IMR-90 (cell line): ENCODE data around the gene HSF2. TPM values are rescaled to one million over a fixed set of nuclear protein-coding genes. Genes with fewer than 3 reads are reported as not detected.

Source experiments
- ATAC-seq: fragments of 200-7000 bp; cut with Tn5 transposase; 2 replicates; pipeline ENCODE4 v1.9.1; 2020; ENCODE audit warnings: low read depth, mild to moderate bottlenecking, moderate library complexity
- BruUV-seq: library from RNA; stranded (reverse); fragments of 400-500 nt; replicated peaks from 2 replicates; lab custom pipeline; 2021; lab: Mats Ljungman, UMichigan
- CTCF ChIA-PET: fragments of 300-600 bp; formaldehyde crosslinking; extraction: SDS; loops from one replicate; lab custom pipeline; 2021; ENCODE audit warnings: antibody characterized with exemption; lab: Yijun Ruan, JAX
- POLR2A ChIA-PET: fragments of 300-600 bp; sonication (Branson Sonifier 250); formaldehyde crosslinking; loops from one replicate; lab custom pipeline; 2022; ENCODE audit warnings: antibody characterized with exemption; ENCODE audit not compliant: unreplicated experiment; lab: Charles Lee
- DNase-seq: peaks from one replicate; pipeline ENCODE4 v3.0.0; 2013
- H2AFZ ChIP-seq: replicated peaks from 2 replicates; pipeline ENCODE3; 2013; ENCODE audit warnings: low read length, mild to moderate bottlenecking; ENCODE audit not compliant: poor library complexity
- H2AK5ac ChIP-seq: 2 replicates; pipeline ENCODE4 v1.6.1; 2013; ENCODE audit warnings: low read depth, low read length, inconsistent platforms
- H2AK9ac ChIP-seq: replicated peaks from 2 replicates; pipeline ENCODE3; 2013; ENCODE audit warnings: mild to moderate bottlenecking, low read depth, low read length, moderate library complexity; ENCODE audit not compliant: poor library complexity
- H2BK120ac ChIP-seq: 2 replicates; pipeline ENCODE4 v1.6.1; 2013; ENCODE audit warnings: low read depth, low read length, inconsistent platforms
- H2BK15ac ChIP-seq: 3 replicates; pipeline ENCODE4 v1.6.1; 2013; ENCODE audit warnings: low read depth, low read length, inconsistent platforms
- H2BK20ac ChIP-seq: 2 replicates; pipeline ENCODE4 v1.6.1; 2013; ENCODE audit warnings: low read depth, mild to moderate bottlenecking, inconsistent platforms, low read length, moderate library complexity
- H2BK5ac ChIP-seq: 2 replicates; pipeline ENCODE4 v1.6.1; 2013; ENCODE audit warnings: mild to moderate bottlenecking, low read depth, low read length, inconsistent platforms; ENCODE audit not compliant: poor library complexity, severe bottlenecking
- H3K14ac ChIP-seq: replicated peaks from 2 replicates; pipeline ENCODE4 v1.6.1; 2013; ENCODE audit warnings: low read depth, low read length, inconsistent platforms
- H3K18ac ChIP-seq: 2 replicates; pipeline ENCODE4 v1.6.1; 2013; ENCODE audit warnings: low read depth, low read length, control low read depth
- H3K23ac ChIP-seq: 2 replicates; pipeline ENCODE4 v1.6.1; 2013; ENCODE audit warnings: low read depth, low read length, inconsistent platforms
- H3K27ac ChIP-seq: 2 replicates; pipeline ENCODE4 v1.5.1; 2013; ENCODE audit warnings: mild to moderate bottlenecking, control low read depth, low read length; ENCODE audit not compliant: insufficient read depth
- H3K27me3 ChIP-seq: 2 replicates; pipeline ENCODE4 v1.6.1; 2013; ENCODE audit warnings: low read length; ENCODE audit not compliant: control insufficient read depth, insufficient read depth
- H3K36me3 ChIP-seq: 2 replicates; pipeline ENCODE4 v1.6.1; 2013; ENCODE audit warnings: low read length, mixed read lengths; ENCODE audit not compliant: control insufficient read depth, insufficient read depth
- H3K4ac ChIP-seq: 2 replicates; pipeline ENCODE4 v1.6.1; 2013; ENCODE audit warnings: low read depth, low read length, inconsistent platforms
- H3K4me1 ChIP-seq: 2 replicates; pipeline ENCODE4 v1.6.1; 2013; ENCODE audit warnings: low read length, mixed read lengths; ENCODE audit not compliant: control insufficient read depth, insufficient read depth
- H3K4me2 ChIP-seq: 2 replicates; pipeline ENCODE4 v1.6.1; 2013; ENCODE audit warnings: low read depth, mild to moderate bottlenecking, control low read depth, low read length, moderate library complexity
- H3K4me3 ChIP-seq: 2 replicates; pipeline ENCODE4 v1.5.1; 2013; ENCODE audit warnings: low read depth, mild to moderate bottlenecking, control low read depth, low read length, moderate library complexity; ENCODE audit not compliant: insufficient read depth
- H3K56ac ChIP-seq: 2 replicates; pipeline ENCODE4 v1.6.1; 2013; ENCODE audit warnings: low read length, inconsistent platforms; ENCODE audit not compliant: insufficient read depth; ENCODE audit errors: extremely low read depth
- H3K79me1 ChIP-seq, 2 experiments: 2 replicates each; pipeline ENCODE4 v1.6.1; 2013; ENCODE audit warnings: low read length in 2 of 2, inconsistent platforms in 1 of 2, low read depth in 1 of 2
- H3K9ac ChIP-seq: 2 replicates; pipeline ENCODE4 v1.6.1; 2013; ENCODE audit warnings: low read depth, low read length, control low read depth
- H3K9me1 ChIP-seq: 2 replicates; pipeline ENCODE4 v1.6.1; 2013; ENCODE audit warnings: low read length, inconsistent platforms; ENCODE audit not compliant: insufficient read depth
- H3K9me3 ChIP-seq: 2 replicates; pipeline ENCODE4 v1.6.1; 2013; ENCODE audit warnings: low read length; ENCODE audit not compliant: control insufficient read depth, insufficient read depth
- H4K20me1 ChIP-seq: 2 replicates; pipeline ENCODE4 v1.6.1; 2013; ENCODE audit warnings: low read length, inconsistent platforms; ENCODE audit not compliant: insufficient read depth
- H4K5ac ChIP-seq: 2 replicates; pipeline ENCODE4 v1.6.1; 2013; ENCODE audit warnings: mild to moderate bottlenecking, low read depth, low read length, control low read depth
- H4K8ac ChIP-seq, 2 experiments: 2 replicates each; pipeline ENCODE4 v1.6.1; 2013; ENCODE audit warnings: low read depth in 2 of 2, low read length in 2 of 2, control low read depth in 1 of 2, inconsistent platforms in 1 of 2
- H4K91ac ChIP-seq: 2 replicates; pipeline ENCODE4 v1.6.1; 2013; ENCODE audit warnings: low read depth, low read length, inconsistent platforms; ENCODE audit not compliant: insufficient read depth
- BHLHE40 ChIP-seq: fragments of 150-350 bp; IDR thresholded peaks from 2 replicates; pipeline ENCODE4 v1.6.1; 2016; ENCODE audit warnings: mild to moderate bottlenecking, low read depth, low read length
- CEBPB ChIP-seq: IDR thresholded peaks from 2 replicates; pipeline ENCODE4 v1.6.1; 2012; ENCODE audit warnings: low read depth, low read length, improper control_type of control experiment
- CHD1 ChIP-seq: IDR thresholded peaks from 2 replicates; pipeline ENCODE4 v1.6.1; 2012; ENCODE audit warnings: low read depth, low read length, improper control_type of control experiment
- CTCF ChIP-seq: conservative IDR thresholded peaks from 2 replicates; pipeline ENCODE4 v1.5.1; 2012; ENCODE audit warnings: mild to moderate bottlenecking, low read depth, low read length, improper control_type of control experiment
- ELK1 ChIP-seq: fragments of 150-350 bp; IDR thresholded peaks from 2 replicates; pipeline ENCODE4 v1.6.1; 2016; ENCODE audit warnings: low read depth, mild to moderate bottlenecking, low read length, moderate library complexity, borderline replicate concordance
- FOS ChIP-seq: fragments of 150-350 bp; IDR thresholded peaks from 2 replicates; pipeline ENCODE4 v1.6.1; 2016; ENCODE audit warnings: low read depth, low read length
- MAFK ChIP-seq: IDR thresholded peaks from 2 replicates; pipeline ENCODE4 v1.6.1; 2012; ENCODE audit warnings: low read depth, low read length, improper control_type of control experiment
- MAZ ChIP-seq: IDR thresholded peaks from 2 replicates; pipeline ENCODE4 v1.6.1; 2012; ENCODE audit warnings: low read depth, mild to moderate bottlenecking, low read length, improper control_type of control experiment, moderate library complexity, borderline replicate concordance
- MXI1 ChIP-seq: IDR thresholded peaks from 2 replicates; pipeline ENCODE4 v1.6.1; 2012; ENCODE audit warnings: low read depth, mild to moderate bottlenecking, low read length, moderate library complexity, borderline replicate concordance
- NFE2L2 ChIP-seq: fragments of 150-350 bp; IDR thresholded peaks from 2 replicates; pipeline ENCODE4 v1.6.1; 2016; ENCODE audit warnings: low read depth, mild to moderate bottlenecking, low read length
- POLR2A ChIP-seq: IDR thresholded peaks from 2 replicates; pipeline ENCODE4 v1.6.1; 2012; ENCODE audit warnings: mild to moderate bottlenecking, low read depth, low read length
- RAD21 ChIP-seq: IDR thresholded peaks from 2 replicates; pipeline ENCODE4 v1.6.1; 2012; ENCODE audit warnings: low read length, improper control_type of control experiment
- RCOR1 ChIP-seq: IDR thresholded peaks from 2 replicates; pipeline ENCODE4 v1.6.1; 2012; ENCODE audit warnings: mild to moderate bottlenecking, low read length, improper control_type of control experiment; ENCODE audit not compliant: insufficient replicate concordance
- RFX5 ChIP-seq: IDR thresholded peaks from 2 replicates; pipeline ENCODE4 v1.8.0; 2012; ENCODE audit warnings: low read depth, mild to moderate bottlenecking, low read length, moderate library complexity
- SMC3 ChIP-seq: fragments of 150-350 bp; IDR thresholded peaks from 2 replicates; pipeline ENCODE4 v1.6.1; 2016; ENCODE audit warnings: low read depth, mild to moderate bottlenecking, antibody characterized with exemption, low read length, moderate library complexity
- USF2 ChIP-seq: fragments of 150-350 bp; IDR thresholded peaks from 2 replicates; pipeline ENCODE4 v1.6.1; 2017; ENCODE audit warnings: mild to moderate bottlenecking, antibody characterized with exemption, low read length, low read depth
- WGBS, 2 experiments: methylation state at CpG; one replicate each; pipeline versions ENCODE4 v1.1.5 to v1.1.7; 2013; ENCODE audit warnings: missing lambda C conversion rate in 2 of 2; ENCODE audit not compliant: insufficient read length in 1 of 2; ENCODE audit errors: extremely low coverage in 2 of 2; 5-methylcytosine and 5-hydroxymethylcytosine counted together
- dilution Hi-C: fragments of 300-500 bp; cut with HindIII; formaldehyde crosslinking; loops from one replicate; pipeline ENCODE4 v1.14.3; 2018; ENCODE audit warnings: low sequenced_read_pairs; ENCODE audit not compliant: unreplicated experiment
- in situ Hi-C: fragments of 300-500 bp; cut with MboI; formaldehyde crosslinking; loops from 3 replicates; pipeline ENCODE4 v1.14.3; 2019; ENCODE audit warnings: low sequenced_read_pairs, inconsistent platforms, mixed read lengths
- intact Hi-C: fragments of 100-400 bp; cut with micrococcal nuclease; formaldehyde crosslinking; loops from 2 replicates; pipeline ENCODE4 v1.10.0; 2022
- polyA plus RNA-seq, 3 experiments: library from polyadenylated mRNA; depleted of rRNA; stranded (reverse); fragments of >200 nt; gene quantifications; 2 replicates each; pipeline ENCODE4 v1.2.3, GENCODE V29; 2012; ENCODE audit warnings: low replicate concordance in 1 of 3
- total RNA-seq: library from RNA; depleted of rRNA; stranded (reverse); fragments of >200 nt; gene quantifications from 2 replicates; pipeline ENCODE4 v1.2.3, GENCODE V29; 2012

Gene HSF2
- total and polyA plus RNA-seq, 2 of the 4 experiments (the other 2 are of a cell fraction) = 17.6 to 28.9 TPM

GRCh38 chr6:122458087-122458486 lies 58.6 kb downstream of the HSF2 start:
- WGBS, 2 experiments = no CpG with 5 or more reads among the region's 1 CpG
- no peak overlapping the region for H4K8ac ChIP-seq
- no peak overlapping the region for H4K5ac ChIP-seq
- no peak overlapping the region for H2BK5ac ChIP-seq
- TF ChIP-seq RFX5 = no peak
- no peak for TF ChIP-seq SMC3
- no peak for TF ChIP-seq NFE2L2
- no peak for TF ChIP-seq RCOR1
- TF ChIP-seq POLR2A = no peak
- no peak for TF ChIP-seq CEBPB
- no peak for TF ChIP-seq MXI1
- TF ChIP-seq CHD1 = no peak
- no peak for TF ChIP-seq BHLHE40
- TF ChIP-seq MAZ = no peak
- no peak for TF ChIP-seq USF2
- TF ChIP-seq CTCF = no peak
- no peak for TF ChIP-seq MAFK
- TF ChIP-seq RAD21 = no peak
- no peak for TF ChIP-seq FOS
- no peak for TF ChIP-seq ELK1
- H2BK15ac ChIP-seq = no peak overlapping the region
- H3K18ac ChIP-seq = no peak overlapping the region
- H3K4me2 ChIP-seq = no peak overlapping the region
- H3K79me1 ChIP-seq = peaks cover 18 to 20% of the 10 kb centered on the region in 2 experiments
- no peaks in the 10 kb centered on the region for H3K27me3 ChIP-seq
- intact Hi-C loops (no loop called here), dilution Hi-C loops (no loop called here), in situ Hi-C loops (no loop called here)
- POLR2A ChIA-PET = no interaction called here
- no peak overlapping the region for H2BK20ac ChIP-seq
- H2BK120ac ChIP-seq = no peak overlapping the region
- H3K36me3 ChIP-seq = peaks cover 14% of the 10 kb centered on the region
- CTCF ChIA-PET = interaction anchor here (0.6 kb wide), 1 partner anchor 46 kb away, joined by 3 read pairs; no protein-coding TSS in a partner anchor
- H3K4me3 ChIP-seq = no peak overlapping the region
- no peaks in the 10 kb centered on the region; the same call in 1 of the 2 replicates for H3K9me1 ChIP-seq
- peaks cover 2% of the 10 kb centered on the region; the same call in 1 of the 2 replicates for H3K4me1 ChIP-seq
- H3K9me3 ChIP-seq = no peaks in the 10 kb centered on the region
- H3K4ac ChIP-seq = no peak overlapping the region
- no peak overlapping the region for H3K14ac ChIP-seq
- ATAC-seq (no peak), DNase-seq (no peak)
- no peak overlapping the region for H2AK5ac ChIP-seq
- no peak overlapping the region for H3K23ac ChIP-seq
- H4K20me1 ChIP-seq = peaks cover 48% of the 10 kb centered on the region
- H3K9ac ChIP-seq = no peak overlapping the region
- H3K27ac ChIP-seq = no peak overlapping the region
- no peak overlapping the region for H2AFZ ChIP-seq
- no TSS peak for BruUV-seq
- H4K91ac ChIP-seq = no peak overlapping the region
- no peak overlapping the region for H3K56ac ChIP-seq
- H2AK9ac ChIP-seq = no peak overlapping the region
